Endothelial cell of umbilical vein (primary cell): Measurements from ENCODE around the gene FGD6. TPM values are rescaled to one million over a fixed set of nuclear protein-coding genes. Genes with fewer than 3 reads are reported as not detected.

Experiments
- BruUV-seq: library from RNA; stranded (reverse); fragments of 400-500 nt; replicated peaks from 2 replicates; lab custom pipeline; 2021; lab: Mats Ljungman, UMichigan
- CTCF ChIA-PET: fragments of 300-600, 350-600 bp; sonication (Branson Sonifier 250); formaldehyde crosslinking; loops from one replicate; lab custom pipeline; 2021; ENCODE audit warnings: antibody characterized with exemption, inconsistent platforms; lab: Charles Lee
- POLR2A ChIA-PET: fragments of 300-600, 350-600 bp; sonication (Branson Sonifier 250); formaldehyde crosslinking; loops from one replicate; lab custom pipeline; 2021; ENCODE audit warnings: antibody characterized with exemption, inconsistent platforms; lab: Charles Lee
- DNase-seq: peaks from one replicate; pipeline ENCODE4 v3.0.0-alpha.2; 2011; ENCODE audit warnings: low read depth, low spot score
- FAIRE-seq: peaks from 2 replicates; lab custom pipeline; 2011; peaks lifted over from hg19 to GRCh38; lab: Jason Lieb, UNC
- H2AFZ ChIP-seq: 2 replicates; pipeline ENCODE4 v1.6.0; 2012; ENCODE audit warnings: low read depth, low read length, control low read depth, inconsistent platforms
- H3K27ac ChIP-seq: 2 replicates; pipeline ENCODE4 v1.5.1; 2011; ENCODE audit warnings: low read depth, mild to moderate bottlenecking, control low read depth, low read length, moderate library complexity; ENCODE audit not compliant: insufficient read depth
- H3K27me3 ChIP-seq, 2 experiments: 2 replicates each; pipeline versions ENCODE4 v1.6.0 to v1.6.1; 2011; ENCODE audit warnings: low read length in 2 of 2, mixed read lengths in 1 of 2; ENCODE audit not compliant: control insufficient read depth in 2 of 2, insufficient read depth in 2 of 2
- H3K36me3 ChIP-seq, 2 experiments: 2 replicates in 1 of 2; 3 replicates in 1 of 2; pipeline ENCODE4 v1.5.1; 2011; ENCODE audit warnings: low read length in 2 of 2, mild to moderate bottlenecking in 1 of 2, moderate library complexity in 1 of 2; ENCODE audit not compliant: control insufficient read depth in 2 of 2, insufficient read depth in 2 of 2; ENCODE audit errors: extremely low read depth in 1 of 2
- H3K4me1 ChIP-seq: 3 replicates; pipeline ENCODE4 v1.5.1; 2011; ENCODE audit warnings: mild to moderate bottlenecking, low read length; ENCODE audit not compliant: control insufficient read depth, insufficient read depth; ENCODE audit errors: extremely low read depth
- H3K4me2 ChIP-seq: 2 replicates; pipeline ENCODE4 v1.6.1; 2011; ENCODE audit warnings: low read length, control low read depth, mixed read lengths; ENCODE audit not compliant: insufficient read depth
- H3K4me3 ChIP-seq, 3 experiments: fragments of 200-600 bp in 1 of 3; sonication (generic), shearing (Covaris generic) in 1 of 3; replicated peaks in 1 of 3; 2 replicates each; pipeline ENCODE4 v1.5.1; 2011 to 2016; ENCODE audit warnings: control low read depth in 3 of 3, low read length in 3 of 3, mild to moderate bottlenecking in 2 of 3, inconsistent platforms in 1 of 3, low read depth in 1 of 3, moderate library complexity in 1 of 3; ENCODE audit not compliant: insufficient read depth in 1 of 3
- H3K79me2 ChIP-seq: 2 replicates; pipeline ENCODE4 v1.6.0; 2012; ENCODE audit warnings: low read length, inconsistent platforms; ENCODE audit not compliant: control insufficient read depth, insufficient read depth
- H3K9ac ChIP-seq: replicated peaks from 2 replicates; pipeline ENCODE3; 2011; ENCODE audit warnings: low read length, control low read depth; ENCODE audit not compliant: insufficient read depth; ENCODE audit errors: extremely low read depth
- H3K9me1 ChIP-seq: replicated peaks from 3 replicates; pipeline ENCODE4 v1.6.0; 2011; ENCODE audit warnings: mild to moderate bottlenecking, low read length; ENCODE audit not compliant: control insufficient read depth, insufficient read depth; ENCODE audit errors: extremely low read depth
- H3K9me3 ChIP-seq: replicated peaks from 2 replicates; pipeline ENCODE4 v1.5.1; 2012; ENCODE audit warnings: low read length, inconsistent platforms; ENCODE audit not compliant: control insufficient read depth, insufficient read depth
- H4K20me1 ChIP-seq: replicated peaks from 2 replicates; pipeline ENCODE3; 2011; ENCODE audit warnings: mild to moderate bottlenecking, low read length; ENCODE audit not compliant: control insufficient read depth, insufficient read depth; ENCODE audit errors: extremely low read depth
- EZH2 ChIP-seq: IDR thresholded peaks from 2 replicates; pipeline ENCODE4 v1.6.1; 2012; ENCODE audit warnings: borderline replicate concordance, low read depth, mild to moderate bottlenecking, moderate library complexity, low read length, inconsistent platforms; ENCODE audit not compliant: severe bottlenecking
- FOS ChIP-seq: IDR thresholded peaks from 2 replicates; pipeline ENCODE4 v1.6.1; 2011; ENCODE audit warnings: mild to moderate bottlenecking, low read length, moderate library complexity, borderline replicate concordance; ENCODE audit not compliant: insufficient read depth
- GATA2 ChIP-seq: IDR thresholded peaks from 2 replicates; pipeline ENCODE4 v1.7.0; 2011; ENCODE audit warnings: low read depth, mild to moderate bottlenecking, moderate library complexity, mixed read lengths, low read length; ENCODE audit not compliant: insufficient read length, insufficient read depth
- JUN ChIP-seq: IDR thresholded peaks from 2 replicates; pipeline ENCODE4 v1.6.1; 2011; ENCODE audit warnings: borderline replicate concordance, low read depth; ENCODE audit not compliant: insufficient read length, insufficient read depth
- MAX ChIP-seq: IDR thresholded peaks from 2 replicates; pipeline ENCODE4 v1.6.1; 2011; ENCODE audit not compliant: insufficient read depth, insufficient read length
- MYC ChIP-seq: IDR thresholded peaks from one replicate; pipeline ENCODE4 v1.6.1; 2011; ENCODE audit warnings: mild to moderate bottlenecking, low read depth, low read length
- POLR2A ChIP-seq: IDR thresholded peaks from 2 replicates; pipeline ENCODE4 v1.6.1; 2012; ENCODE audit warnings: low read depth, mild to moderate bottlenecking, control low read depth, low read length
- POLR2AphosphoS5 ChIP-seq: IDR thresholded peaks from 2 replicates; pipeline ENCODE4 v1.6.1; 2012; ENCODE audit warnings: low read depth, mild to moderate bottlenecking, control low read depth, low read length, moderate library complexity; ENCODE audit not compliant: insufficient read depth
- dilution Hi-C: fragments of 300-500 bp; cut with MboI; formaldehyde crosslinking; loops from one replicate; pipeline ENCODE4 v1.15.0; 2019; ENCODE audit warnings: low sequenced_read_pairs; ENCODE audit not compliant: extremely low pct_ligation_motif_present
- intact Hi-C: fragments of 100-400 bp; cut with micrococcal nuclease; formaldehyde crosslinking; loops from one replicate; pipeline ENCODE4 v1.10.0; 2022
- polyA plus RNA-seq, 4 experiments: library from polyadenylated mRNA; depleted of rRNA in 3 of 4; stranded (reverse) in 3 of 4; unstranded in 1 of 4; fragments of >200 nt; gene quantifications; 2 replicates each; pipeline versions ENCODE4 v1.2.1 to v1.2.3, GENCODE V29; 2011 to 2012; ENCODE audit warnings: missing spikeins in 1 of 4
- total RNA-seq: library from RNA; stranded (reverse); gene quantifications from 2 replicates; pipeline ENCODE4 v1.2.3, GENCODE V29; 2021
- TF ChIP-seq, protein P1 (sequence below), 2 donors: IDR thresholded peaks; 1 replicate in 1 of 2; 2 replicates in 1 of 2; pipeline ENCODE4 v1.5.1; 2011; ENCODE audit warnings: low read length in 2 of 2, mild to moderate bottlenecking in 2 of 2, moderate library complexity in 2 of 2, control low read depth in 1 of 2, inconsistent platforms in 1 of 2, low read depth in 1 of 2; ENCODE audit not compliant: insufficient read depth in 1 of 2; ENCODE audit errors: extremely low read depth in 1 of 2

FGD6 gene
- total and polyA plus RNA-seq, 2 donors (not counting 3 experiments of a cell fraction or from before 2014, with no cell fraction given) = 5.9 to 14.0 TPM

- Histone ChIP-seq H3K79me2 (no peaks in the 10 kb centered on the region), H3K4me3 (no peak overlapping the region), H3K9ac (no peak overlapping the region), H4K20me1 (no peaks in the 10 kb centered on the region), H3K9me3 (no peaks in the 10 kb centered on the region), H3K4me2 (no peak overlapping the region), H3K36me3 (peaks cover 1 to 2% of the 10 kb centered on the region in 2 experiments), H3K4me1 (peaks cover 6% of the 10 kb centered on the region), H3K27me3 (no peaks in the 10 kb centered on the region), H2AFZ (no peak overlapping the region), H3K9me1 (no peaks in the 10 kb centered on the region), H3K27ac (no peak overlapping the region)
- intact Hi-C loops = no loop called here
- dilution Hi-C loops = loop anchor here (25.0 kb wide), 1 partner anchor 88 kb away; the partner anchor contains the start of genes FGD6 and VEZT
- no TSS peak for BruUV-seq
- POLR2A ChIA-PET = no interaction called here
- no peak for FAIRE-seq
- TF ChIP-seq MAX (no peak), GATA2 (no peak), FOS (no peak), POLR2AphosphoS5 (no peak), POLR2A (no peak), JUN (no peak), MYC (no peak), EZH2 (no peak)
- TF ChIP-seq, protein P1, sequence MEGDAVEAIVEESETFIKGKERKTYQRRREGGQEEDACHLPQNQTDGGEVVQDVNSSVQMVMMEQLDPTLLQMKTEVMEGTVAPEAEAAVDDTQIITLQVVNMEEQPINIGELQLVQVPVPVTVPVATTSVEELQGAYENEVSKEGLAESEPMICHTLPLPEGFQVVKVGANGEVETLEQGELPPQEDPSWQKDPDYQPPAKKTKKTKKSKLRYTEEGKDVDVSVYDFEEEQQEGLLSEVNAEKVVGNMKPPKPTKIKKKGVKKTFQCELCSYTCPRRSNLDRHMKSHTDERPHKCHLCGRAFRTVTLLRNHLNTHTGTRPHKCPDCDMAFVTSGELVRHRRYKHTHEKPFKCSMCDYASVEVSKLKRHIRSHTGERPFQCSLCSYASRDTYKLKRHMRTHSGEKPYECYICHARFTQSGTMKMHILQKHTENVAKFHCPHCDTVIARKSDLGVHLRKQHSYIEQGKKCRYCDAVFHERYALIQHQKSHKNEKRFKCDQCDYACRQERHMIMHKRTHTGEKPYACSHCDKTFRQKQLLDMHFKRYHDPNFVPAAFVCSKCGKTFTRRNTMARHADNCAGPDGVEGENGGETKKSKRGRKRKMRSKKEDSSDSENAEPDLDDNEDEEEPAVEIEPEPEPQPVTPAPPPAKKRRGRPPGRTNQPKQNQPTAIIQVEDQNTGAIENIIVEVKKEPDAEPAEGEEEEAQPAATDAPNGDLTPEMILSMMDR (IDR thresholded peaks at IDR 0.05; ENCODE audit: extremely low read depth in 1 of 2, insufficient read depth in 1 of 2, low read depth in 1 of 2, low read length in 2 of 2) = no peak
- DNase-seq = no peak
- CTCF ChIA-PET = no interaction called here
Observed at GRCh38 chr12:95124106-95124505, 93.2 kb downstream of the FGD6 start.
